NCI-H1930 (cell line): ENCODE results near the gene ARHGAP18.
A peak's percentile ranks its signal among the peaks of the same experiment; 100 is the strongest.
"Not testable (repeated sequence)": the region's sequence is repeated elsewhere in the genome, so short reads cannot be mapped to it uniquely, and the experiment has no call there.

ENCODE experiments used
- DNase-seq, 2 experiments: peaks; one replicate each; lab custom pipeline; 2025; lab: John Stamatoyannopoulos, UW

Gene ARHGAP18

GRCh38 chr6:129578315-129578714 is 131.7 kb downstream of the ARHGAP18 start:
- no peak for DNase-seq

- DNase-seq = no peak
Measured at GRCh38 chr6:129577691-129578090, 132.3 kb downstream of the ARHGAP18 start.

- no peak for DNase-seq
Measured at GRCh38 chr6:129576456-129576855, 133.5 kb downstream of the ARHGAP18 start.

GRCh38 chr6:129575378-129576118 is 134.4 kb downstream of the ARHGAP18 start:
- peak in 1 of 2 experiments; percentile 1 for DNase-seq

GRCh38 chr6:129574605-129575004 is 135.4 kb downstream of the ARHGAP18 start:
- not testable (repeated sequence) for DNase-seq

GRCh38 chr6:129570929-129571328 is 139.0 kb downstream of the ARHGAP18 start:
- DNase-seq = not testable (repeated sequence)

GRCh38 chr6:129568015-129568414 is 142.0 kb downstream of the ARHGAP18 start:
- no peak for DNase-seq

GRCh38 chr6:129567374-129567773 is 142.6 kb downstream of the ARHGAP18 start:
- DNase-seq = no peak

- no peak for DNase-seq
Measured at GRCh38 chr6:129565811-129566210, 144.2 kb downstream of the ARHGAP18 start.

GRCh38 chr6:129565366-129565765 is 144.6 kb downstream of the ARHGAP18 start:
- no peak for DNase-seq

GRCh38 chr6:129558248-129558647 is 151.7 kb downstream of the ARHGAP18 start:
- DNase-seq = no peak

GRCh38 chr6:129555206-129555832 is 154.7 kb downstream of the ARHGAP18 start:
- no peak for DNase-seq

GRCh38 chr6:129552413-129552812 is 157.6 kb downstream of the ARHGAP18 start:
- no peak for DNase-seq

- DNase-seq = no peak
Measured at GRCh38 chr6:129551486-129551885, 158.5 kb downstream of the ARHGAP18 start.

GRCh38 chr6:129546702-129547101 is 163.3 kb downstream of the ARHGAP18 start:
- peak in 1 of 2 experiments; percentile 17 for DNase-seq

- no peak for DNase-seq
Measured at GRCh38 chr6:129544892-129545612, 164.9 kb downstream of the ARHGAP18 start.

GRCh38 chr6:129543981-129544380 is 166.0 kb downstream of the ARHGAP18 start:
- no peak for DNase-seq

- DNase-seq = no peak
Measured at GRCh38 chr6:129542705-129543104, 167.3 kb downstream of the ARHGAP18 start.

- no peak for DNase-seq
Measured at GRCh38 chr6:129539032-129539431, 170.9 kb downstream of the ARHGAP18 start.

GRCh38 chr6:129536271-129536670 is 173.7 kb downstream of the ARHGAP18 start:
- no peak for DNase-seq

- no peak for DNase-seq
Measured at GRCh38 chr6:129534926-129535325, 175.1 kb downstream of the ARHGAP18 start.
